Right lobe of liver (tissue), 6 donors: ENCODE results near the gene RBMS2. TPM values are rescaled to one million over a fixed set of nuclear protein-coding genes. Genes with fewer than 3 reads are reported as not detected.
A peak's percentile ranks its signal among the peaks of the same experiment; 100 is the strongest.

Experiments
- ATAC-seq, 4 donors: fragments of 200-7000 bp; cut with Tn5 transposase; one replicate each; pipeline ENCODE4 v1.9.1; 2020; ENCODE audit warnings: mild to moderate bottlenecking in 4 of 4, moderate library complexity in 4 of 4
- DNase-seq, 3 donors: peaks; one replicate each; pipeline ENCODE4 v3.0.0-alpha.2; 2020
- H3K27ac ChIP-seq, 3 donors: fragments of 200-600 bp; one replicate each; pipeline ENCODE4 v1.8.0; 2022
- H3K27me3 ChIP-seq, 2 donors: fragments of 200-600 bp; one replicate each; pipeline ENCODE4 v1.8.0; 2022
- H3K36me3 ChIP-seq, 4 donors: fragments of 200-600 bp; sonication (generic) in 1 of 4; one replicate each; pipeline versions ENCODE4 v1.5.1 to v1.8.0; 2017 to 2022; ENCODE audit warnings: control low read depth in 1 of 4
- H3K4me1 ChIP-seq, 4 donors: fragments of 200-600 bp; sonication (generic) in 1 of 4; one replicate each; pipeline versions ENCODE4 v1.5.1 to v1.8.0; 2017 to 2022; ENCODE audit warnings: control low read depth in 1 of 4
- H3K4me3 ChIP-seq, 3 donors: fragments of 200-600 bp; one replicate each; pipeline ENCODE4 v1.8.0; 2022
- H3K9me3 ChIP-seq, 4 donors: fragments of 200-600 bp; sonication (generic) in 1 of 4; one replicate each; pipeline versions ENCODE4 v1.5.1 to v1.8.0; 2017 to 2022; ENCODE audit warnings: control low read depth in 1 of 4
- CTCF ChIP-seq, 4 donors: fragments of 200-600 bp in 3 of 4; fragments of 450-650 bp in 1 of 4; IDR thresholded peaks; one replicate each; pipeline versions ENCODE4 v1.5.1 to v1.8.0; 2016 to 2022; ENCODE audit warnings: antibody characterized with exemption in 4 of 4, mild to moderate bottlenecking in 2 of 4
- POLR2A ChIP-seq: fragments of 450-650 bp; IDR thresholded peaks from one replicate; pipeline ENCODE4 v1.6.1; 2017; ENCODE audit warnings: antibody characterized with exemption, mild to moderate bottlenecking
- WGBS: methylation state at CpG from one replicate; pipeline ENCODE4 v1.1.6; 2018; ENCODE audit warnings: low coverage, low lambda C conversion rate; ENCODE audit not compliant: insufficient coverage; ENCODE audit errors: missing lambda C conversion rate; 5-methylcytosine and 5-hydroxymethylcytosine counted together
- intact Hi-C, 2 donors: fragments of 100-400 bp; cut with DNase I; formaldehyde crosslinking; loops; one replicate each; pipeline versions ENCODE4 v1.11.2 to v1.14.1; 2022
- long read RNA-seq: library from polyadenylated mRNA; unstranded; transcript quantifications from one replicate; pipeline ENCODE4 v2.0.0, GENCODE V29; 2019
- total RNA-seq, 6 experiments: library from RNA; depleted of rRNA in 2 of 6; stranded (reverse); fragments of >200 nt in 2 of 6; fragmentation: NEBNext Ultra II Directional in 3 of 6; extraction: Animal tissue kit (Norgen Biotek cat#: 25700) in 3 of 6; gene quantifications; one replicate each; pipeline versions ENCODE4 v1.1.0 to v1.2.4, GENCODE V29; 2016 to 2023
- donor health status: DM: no; HTN: yes; CAD: no.
- donor health status: DM: no; HTN: no; CAD: no.
- donor health status: DM: no; HTN: no; CAD: no.
- donor health status: DM: no; HTN: yes; CAD: no.
- donor health status: DM: no; HTN: yes; CAD: no.

The RBMS2 gene
- total RNA-seq = 1 to 10 TPM; 3.4 to 6.4 (median 4.3) TPM
- long read RNA-seq = 0 reads

GRCh38 chr12:56521590-56522371 is at the start of gene RBMS2:
TSS of gene RBMS2 (plus strand) at chr12:56521820. CDS start at chr12:56522024, 204 bp downstream.
- intact Hi-C loops = loop anchor here in 1 of 2 donors (5.0 kb wide), 1 partner anchor 51 kb away; no protein-coding TSS in a partner anchor
- TF ChIP-seq CTCF (IDR thresholded peaks at IDR 0.05) (no peak), POLR2A (no peak)
- peak within 1 kb of the TSS; percentile 50 to 76 (median 71) for H3K27ac ChIP-seq
- DNase-seq = peak; percentile 46 to 70 (median 55)
- no peaks in the 10 kb centered on the region for H3K4me1 ChIP-seq
- no peaks in the 10 kb centered on the region for H3K36me3 ChIP-seq
- WGBS = 13% methylated on average over 15 of the region's 15 CpGs
- H3K9me3 ChIP-seq = no peaks in the 10 kb centered on the region
- peak; percentile 88 to 94 (median 94) for ATAC-seq
- H3K27me3 ChIP-seq = no peaks in the 10 kb centered on the region
- peak within 1 kb of the TSS; percentile 23 to 47 (median 34) for H3K4me3 ChIP-seq

DNA sequence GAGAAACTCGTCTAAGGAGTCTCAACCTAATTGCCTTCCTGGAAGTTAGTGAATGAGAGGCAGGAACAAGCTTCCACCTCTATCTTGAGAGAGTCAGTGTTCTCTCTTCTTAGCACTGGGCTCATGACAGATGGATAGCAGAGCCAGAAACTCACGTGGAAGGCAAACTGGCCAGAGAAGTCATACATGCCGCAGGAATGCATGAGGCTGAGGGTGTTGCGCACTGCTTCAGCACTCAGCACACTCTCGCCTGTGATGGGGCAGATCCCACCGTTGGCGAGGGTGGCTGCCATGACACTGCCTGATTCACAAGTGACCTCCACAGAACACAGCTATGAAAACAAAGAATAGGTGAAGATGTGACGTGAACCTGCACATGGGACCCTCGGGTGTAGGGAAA is 47.2 kb upstream of the RBMS2 start:
- H3K4me3 ChIP-seq = no peak overlapping the region
- peak overlapping the region in 2 of 3 donors; percentile 83 to 92 for H3K27ac ChIP-seq
- 89% methylated on average over 3 of the region's 9 CpGs for WGBS
- H3K4me1 ChIP-seq = peaks cover 0 to 80% (median 18%) of the 10 kb centered on the region in 4 donors
- DNase-seq = no peak
- ATAC-seq = no peak
- no peaks in the 10 kb centered on the region for H3K27me3 ChIP-seq
- H3K9me3 ChIP-seq = no peaks in the 10 kb centered on the region
- H3K36me3 ChIP-seq = peaks cover 0 to 26% (median 3%) of the 10 kb centered on the region in 4 donors
- intact Hi-C loops = no loop called here
- TF ChIP-seq CTCF (IDR thresholded peaks at IDR 0.05) (no peak), POLR2A (no peak)

- Histone ChIP-seq H3K36me3 (peaks cover 0 to 23% (median 3%) of the 10 kb centered on the region in 4 donors), H3K27me3 (no peaks in the 10 kb centered on the region), H3K4me1 (peaks cover 0 to 69% (median 14%) of the 10 kb centered on the region in 4 donors), H3K9me3 (no peaks in the 10 kb centered on the region), H3K27ac (peak overlapping the region in 2 of 3 donors; percentile 83 to 92), H3K4me3 (no peak overlapping the region)
- ATAC-seq (no peak), DNase-seq (no peak)
- intact Hi-C loops = no loop called here
- TF ChIP-seq CTCF (IDR thresholded peaks at IDR 0.05) (no peak), POLR2A (no peak)
- 62% methylated on average over 4 of the region's 6 CpGs for WGBS
These were observed 45.5 kb upstream of the RBMS2 start for GRCh38 chr12:56476143-56476542.

- peaks cover 0 to 71% (median 14%) of the 10 kb centered on the region in 4 donors for H3K4me1 ChIP-seq
- DNase-seq (peak; percentile 84 to 99 (median 96)), ATAC-seq (peak; percentile 86 to 94 (median 89))
- intact Hi-C loops = no loop called here
- peaks cover 0 to 16% (median 3%) of the 10 kb centered on the region in 4 donors for H3K36me3 ChIP-seq
- no peaks in the 10 kb centered on the region for H3K27me3 ChIP-seq
- WGBS = no CpG with 5 or more reads among the region's 1 CpG
- H3K9me3 ChIP-seq = no peaks in the 10 kb centered on the region
- H3K4me3 ChIP-seq = no peak overlapping the region
- TF ChIP-seq POLR2A (peak; percentile 56), CTCF (IDR thresholded peaks at IDR 0.05) (no peak)
- peak overlapping the region; percentile 43 to 93 (median 88) for H3K27ac ChIP-seq
These were observed 44.6 kb upstream of the RBMS2 start for GRCh38 chr12:56476972-56477432.
